Omental fat pad (tissue), 4 donors: ENCODE results near the gene LZTS2. TPM values are rescaled to one million over a fixed set of nuclear protein-coding genes. Genes with fewer than 3 reads are reported as not detected.

ENCODE experiments used
- ATAC-seq: fragments of 150-250 bp; one replicate; pipeline ENCODE4 v1.9.1; 2016; ENCODE audit warnings: mild to moderate bottlenecking, moderate library complexity; ENCODE audit not compliant: low FRiP score
- DNase-seq: peaks from one replicate; pipeline ENCODE4 v3.0.0-alpha.2; 2019; ENCODE audit warnings: low spot score
- total RNA-seq, 4 donors: library from RNA; depleted of rRNA; stranded (reverse); fragments of >200 nt; gene quantifications; one replicate each; pipeline ENCODE4 v1.1.0, GENCODE V29; 2016
- TF ChIP-seq, protein P1 (sequence below), 3 donors: fragments of 450-650 bp; IDR thresholded peaks; one replicate each; pipeline ENCODE4 v1.5.1; 2016 to 2017; ENCODE audit warnings: antibody characterized with exemption in 3 of 3, mild to moderate bottlenecking in 3 of 3, moderate library complexity in 2 of 3

The LZTS2 gene
- total RNA-seq, 4 donors from 2014 or later: 59.4 to 98.0 (median 72.6) TPM

- ATAC-seq (no peak), DNase-seq (no peak)
- TF ChIP-seq, protein P1, sequence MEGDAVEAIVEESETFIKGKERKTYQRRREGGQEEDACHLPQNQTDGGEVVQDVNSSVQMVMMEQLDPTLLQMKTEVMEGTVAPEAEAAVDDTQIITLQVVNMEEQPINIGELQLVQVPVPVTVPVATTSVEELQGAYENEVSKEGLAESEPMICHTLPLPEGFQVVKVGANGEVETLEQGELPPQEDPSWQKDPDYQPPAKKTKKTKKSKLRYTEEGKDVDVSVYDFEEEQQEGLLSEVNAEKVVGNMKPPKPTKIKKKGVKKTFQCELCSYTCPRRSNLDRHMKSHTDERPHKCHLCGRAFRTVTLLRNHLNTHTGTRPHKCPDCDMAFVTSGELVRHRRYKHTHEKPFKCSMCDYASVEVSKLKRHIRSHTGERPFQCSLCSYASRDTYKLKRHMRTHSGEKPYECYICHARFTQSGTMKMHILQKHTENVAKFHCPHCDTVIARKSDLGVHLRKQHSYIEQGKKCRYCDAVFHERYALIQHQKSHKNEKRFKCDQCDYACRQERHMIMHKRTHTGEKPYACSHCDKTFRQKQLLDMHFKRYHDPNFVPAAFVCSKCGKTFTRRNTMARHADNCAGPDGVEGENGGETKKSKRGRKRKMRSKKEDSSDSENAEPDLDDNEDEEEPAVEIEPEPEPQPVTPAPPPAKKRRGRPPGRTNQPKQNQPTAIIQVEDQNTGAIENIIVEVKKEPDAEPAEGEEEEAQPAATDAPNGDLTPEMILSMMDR (IDR thresholded peaks at IDR 0.05): no peak
Measured at GRCh38 chr10:100984672-100985177, 14.9 kb upstream of the LZTS2 start.

DNA sequence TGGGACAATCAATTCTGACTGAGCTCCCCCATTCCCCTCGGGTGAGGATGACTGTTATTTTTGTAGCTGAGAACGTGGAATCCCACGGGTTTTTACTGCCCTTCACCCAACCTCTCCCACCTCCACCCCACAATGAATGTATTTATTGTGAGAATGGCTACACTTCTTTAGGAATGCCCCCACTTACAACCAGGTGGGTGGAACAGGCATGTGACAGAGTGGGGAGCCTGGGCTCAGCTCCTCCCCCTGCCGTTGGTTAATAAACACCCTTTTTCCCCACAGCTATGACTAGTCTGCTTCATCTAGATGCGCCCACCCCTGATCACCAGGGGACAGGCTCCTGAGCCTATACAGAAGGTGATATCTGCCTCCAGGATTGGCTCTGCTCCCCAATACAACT lies 14.3 kb upstream of the LZTS2 start:
- DNase-seq: no peak
- ATAC-seq: no peak
- TF ChIP-seq, protein P1 (IDR thresholded peaks at IDR 0.05): no peak

- DNase-seq (no peak), ATAC-seq (no peak)
- TF ChIP-seq, protein P1 (IDR thresholded peaks at IDR 0.05): no peak
Measured at GRCh38 chr10:100986623-100986951, 13.0 kb upstream of the LZTS2 start.

- DNase-seq: peak; percentile 78
- peak; percentile 58 for ATAC-seq
- TF ChIP-seq, protein P1 (IDR thresholded peaks at IDR 0.05): no peak
Measured at GRCh38 chr10:100986952-100987684, 12.5 kb upstream of the LZTS2 start, which contains the start of the genes MRPL43 and TWNK. Gene MRPL43, minus strand, starts transcription at chr10:100987497. Its CDS starts 54 bp downstream, at chr10:100987443. Gene TWNK, plus strand, starts transcription at chr10:100987543. Its CDS starts 668 bp downstream, at chr10:100988211.

- no peak for DNase-seq
- no peak for ATAC-seq
- TF ChIP-seq, protein P1 (IDR thresholded peaks at IDR 0.05): no peak
Measured at GRCh38 chr10:100987685-100988049, 11.9 kb upstream of the LZTS2 start.

DNA sequence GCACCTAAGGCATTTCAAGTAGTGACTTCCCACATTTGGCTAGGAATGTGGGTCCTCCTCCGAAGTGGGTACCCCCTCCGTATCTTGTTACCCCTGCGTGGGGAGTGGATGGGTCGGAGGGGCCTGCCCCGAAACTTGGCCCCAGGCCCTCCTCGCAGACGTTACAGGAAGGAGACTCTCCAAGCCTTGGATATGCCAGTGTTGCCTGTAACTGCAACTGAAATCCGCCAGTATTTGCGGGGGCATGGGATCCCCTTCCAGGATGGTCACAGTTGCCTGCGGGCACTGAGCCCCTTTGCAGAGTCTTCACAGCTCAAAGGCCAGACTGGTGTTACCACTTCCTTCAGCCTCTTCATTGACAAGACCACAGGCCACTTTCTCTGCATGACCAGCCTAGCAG lies 11.4 kb upstream of the LZTS2 start:
- TF ChIP-seq, protein P1 (IDR thresholded peaks at IDR 0.05): no peak

DNA sequence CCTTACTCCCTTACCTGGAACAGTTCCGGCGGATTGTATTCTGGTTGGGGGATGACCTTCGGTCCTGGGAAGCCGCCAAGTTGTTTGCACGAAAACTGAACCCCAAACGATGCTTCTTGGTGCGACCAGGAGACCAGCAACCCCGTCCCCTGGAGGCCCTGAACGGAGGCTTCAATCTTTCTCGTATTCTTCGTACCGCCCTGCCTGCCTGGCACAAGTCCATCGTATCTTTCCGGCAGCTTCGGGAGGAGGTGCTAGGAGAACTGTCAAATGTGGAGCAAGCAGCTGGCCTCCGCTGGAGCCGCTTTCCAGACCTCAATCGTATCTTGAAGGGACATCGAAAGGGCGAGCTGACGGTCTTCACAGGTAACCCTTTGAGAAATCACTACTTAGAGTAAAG lies 10.5 kb upstream of the LZTS2 start:
- TF ChIP-seq, protein P1 (IDR thresholded peaks at IDR 0.05): no peak
- ATAC-seq (no peak), DNase-seq (no peak)

More for the DNA sequence above, 11.4 kb upstream of the LZTS2 start:
- no peak for DNase-seq
- no peak for ATAC-seq
